ENCODE measurements around the gene TNS2. TPM values are rescaled to one million over a fixed set of nuclear protein-coding genes. Genes with fewer than 3 reads are reported as not detected.
A peak's percentile ranks its signal among the peaks of the same experiment; 100 is the strongest.

The TNS2 gene
- total and polyA plus RNA-seq, 10 of the 15 experiments (the other 5 are each of a cell fraction or from before 2014, with no cell fraction given): 0.03 to 0.72 (median 0.16) TPM; not detected in 4

DNA sequence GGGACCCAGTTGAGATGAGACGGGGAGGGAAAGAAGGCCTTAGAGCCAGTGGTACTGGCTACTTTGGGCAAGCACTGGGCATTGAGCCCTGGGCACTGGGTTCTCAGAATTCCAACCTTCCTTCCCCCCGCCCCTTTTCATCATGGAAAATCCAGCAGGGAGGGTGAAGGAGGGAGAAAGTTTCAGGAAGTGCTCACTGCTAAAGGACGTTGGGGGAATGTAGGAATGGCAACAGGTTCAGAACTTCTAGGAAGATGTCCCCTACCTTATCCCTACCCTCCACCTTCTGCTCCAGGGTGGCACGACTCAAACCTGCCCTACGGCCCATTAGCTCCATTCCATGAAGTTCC is 4.2 kb upstream of the TNS2 start:
- in situ Hi-C loops (cut with MboI): no loop called here
- Histone ChIP-seq H3K4me2 (ENCODE audit: control insufficient read depth, insufficient read depth) (no peak overlapping the region), H3K27me3 (replicated peaks in 1 of 2; ENCODE audit: control insufficient read depth in 2 of 2, insufficient read depth in 2 of 2, low read length in 1 of 2) (no peaks in the 10 kb centered on the region), H3K4me1 (ENCODE audit: control insufficient read depth, insufficient read depth, low read length) (peaks cover 15% of the 10 kb centered on the region), H3K9ac (ENCODE audit: control insufficient read depth, insufficient read depth, low read length) (no peak overlapping the region), H3K36me3 (ENCODE audit: control insufficient read depth in 2 of 2, insufficient read depth in 2 of 2, low read length in 1 of 2) (no peaks in the 10 kb centered on the region; a peak in 1 of 4 replicates), H3K4me3 (no peak overlapping the region), H3K9me3 (replicated peaks; ENCODE audit: control insufficient read depth, insufficient read depth, low read length) (no peaks in the 10 kb centered on the region), H4K20me1 (ENCODE audit: control insufficient read depth, insufficient read depth) (no peaks in the 10 kb centered on the region), H2AFZ (ENCODE audit: control insufficient read depth, low read depth, low read length) (no peak overlapping the region), H3K79me2 (ENCODE audit: control insufficient read depth, insufficient read depth, low read length) (no peaks in the 10 kb centered on the region), H3K27ac (ENCODE audit: control insufficient read depth, insufficient read depth) (no peak overlapping the region)
- TF ChIP-seq, protein P1, sequence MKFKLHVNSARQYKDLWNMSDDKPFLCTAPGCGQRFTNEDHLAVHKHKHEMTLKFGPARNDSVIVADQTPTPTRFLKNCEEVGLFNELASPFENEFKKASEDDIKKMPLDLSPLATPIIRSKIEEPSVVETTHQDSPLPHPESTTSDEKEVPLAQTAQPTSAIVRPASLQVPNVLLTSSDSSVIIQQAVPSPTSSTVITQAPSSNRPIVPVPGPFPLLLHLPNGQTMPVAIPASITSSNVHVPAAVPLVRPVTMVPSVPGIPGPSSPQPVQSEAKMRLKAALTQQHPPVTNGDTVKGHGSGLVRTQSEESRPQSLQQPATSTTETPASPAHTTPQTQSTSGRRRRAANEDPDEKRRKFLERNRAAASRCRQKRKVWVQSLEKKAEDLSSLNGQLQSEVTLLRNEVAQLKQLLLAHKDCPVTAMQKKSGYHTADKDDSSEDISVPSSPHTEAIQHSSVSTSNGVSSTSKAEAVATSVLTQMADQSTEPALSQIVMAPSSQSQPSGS (IDR thresholded peaks at IDR 0.05; ENCODE audit: low read length): no peak
- TF ChIP-seq STAT3 (IDR thresholded peaks at IDR 0.05; ENCODE audit: low read depth, low read length) (no peak), ETV6 (conservative IDR thresholded peaks at IDR 0.05 in 1 of 2, IDR thresholded peaks at IDR 0.05 in 1 of 2; ENCODE audit: borderline replicate concordance in 1 of 2, low read depth in 1 of 2) (no peak)
- no TSS peak for BruUV-seq (replicated peaks)
- SMC1A ChIA-PET (ENCODE audit: uncharacterized antibody, unreplicated experiment): interaction anchor here (1.2 kb wide), 1 partner anchor 9 kb away, joined by 3 read pairs; no protein-coding TSS in a partner anchor
- ATAC-seq: no peak
- 58% methylated on average over 5 of the region's 5 CpGs for WGBS (ENCODE audit: insufficient coverage, insufficient replicate concordance, low lambda C conversion rate, missing lambda C conversion rate)
- RAD21 ChIA-PET (ENCODE audit: unreplicated experiment): no interaction called here
- POLR2A ChIA-PET: no interaction called here
- intact Hi-C loops (cut with micrococcal nuclease; ENCODE audit: unreplicated experiment): no loop called here
- DNase-seq (ENCODE audit: low read depth, low spot score): no peak
- no peak for FAIRE-seq
- CTCF ChIA-PET: interaction anchor here (0.9 to 1.5 kb wide), 4 partner anchors 15 to 57 kb away, joined by 3 to 9 read pairs (median 5); partner anchors contain the start of gene SOAT2

DNA sequence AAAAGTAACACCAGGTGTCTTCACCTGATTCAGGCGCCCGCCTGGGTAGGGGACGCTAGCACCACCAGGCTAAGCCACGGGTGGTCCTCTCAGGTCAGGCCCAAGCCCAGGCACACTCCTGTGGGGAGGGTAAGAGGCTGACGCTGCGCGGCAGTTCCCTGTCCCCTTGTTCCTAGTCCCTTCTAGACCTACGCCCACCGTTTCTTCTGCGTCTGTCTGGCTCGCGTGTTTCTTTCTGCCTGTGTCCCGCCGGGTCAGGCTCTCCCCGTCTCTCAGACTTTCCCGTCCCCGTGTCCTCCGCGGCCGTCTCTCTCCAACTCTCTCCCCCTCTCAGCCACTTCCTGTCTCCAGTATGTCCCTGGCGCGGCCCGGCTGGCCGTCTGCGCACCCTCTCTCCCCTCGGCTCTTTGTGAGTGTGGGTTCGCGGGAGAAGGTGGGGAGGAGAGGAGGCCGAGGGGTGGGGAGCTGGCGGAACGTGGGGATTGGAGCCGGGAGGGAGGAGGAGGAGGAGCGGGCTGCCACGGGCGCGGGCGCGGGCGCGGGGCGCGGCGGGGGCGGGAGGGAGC is 3.1 kb upstream of the TNS2 start:
- no TSS peak for BruUV-seq (replicated peaks)
- RAD21 ChIA-PET (ENCODE audit: unreplicated experiment): interaction anchor here (0.6 to 1.1 kb wide), 2 partner anchors 52 to 394 kb away, joined by 3 read pairs; no protein-coding TSS in a partner anchor
- H3K79me2 ChIP-seq (ENCODE audit: control insufficient read depth, insufficient read depth, low read length): no peaks in the 10 kb centered on the region
- POLR2A ChIA-PET: interaction anchor here (0.9 kb wide), 1 partner anchor 56 kb away, joined by 4 read pairs; no protein-coding TSS in a partner anchor
- H3K36me3 ChIP-seq (ENCODE audit: control insufficient read depth in 2 of 2, insufficient read depth in 2 of 2, low read length in 1 of 2): no peaks in the 10 kb centered on the region; a peak in 1 of 4 replicates
- intact Hi-C loops (cut with micrococcal nuclease; ENCODE audit: unreplicated experiment) (no loop called here), in situ Hi-C loops (cut with MboI) (no loop called here)
- no peaks in the 10 kb centered on the region for H3K9me3 ChIP-seq (replicated peaks; ENCODE audit: control insufficient read depth, insufficient read depth, low read length)
- H3K27me3 ChIP-seq (replicated peaks in 1 of 2; ENCODE audit: control insufficient read depth in 2 of 2, insufficient read depth in 2 of 2, low read length in 1 of 2): no peaks in the 10 kb centered on the region
- peak overlapping the region; percentile 98 for H3K4me2 ChIP-seq (ENCODE audit: control insufficient read depth, insufficient read depth)
- no peak for DNase-seq (ENCODE audit: low read depth, low spot score)
- WGBS (ENCODE audit: insufficient coverage, insufficient replicate concordance, low lambda C conversion rate, missing lambda C conversion rate): 3% methylated on average over 20 of the region's 44 CpGs
- peaks cover 15% of the 10 kb centered on the region for H3K4me1 ChIP-seq (ENCODE audit: control insufficient read depth, insufficient read depth, low read length)
- SMC1A ChIA-PET (ENCODE audit: uncharacterized antibody, unreplicated experiment): interaction anchor here (1.0 to 1.2 kb wide), 2 partner anchors 10 to 56 kb away, joined by 3 read pairs; partner anchors contain the start of gene SOAT2
- no peak overlapping the region for H3K27ac ChIP-seq (ENCODE audit: control insufficient read depth, insufficient read depth)
- H2AFZ ChIP-seq (ENCODE audit: control insufficient read depth, low read depth, low read length): peak overlapping the region; percentile 92
- CTCF ChIA-PET: interaction anchor here (0.9 to 2.0 kb wide), 7 partner anchors 9 to 52 kb away, joined by 3 to 10 read pairs (median 4); partner anchors contain the start of gene EIF4B
- peak; percentile 62 for ATAC-seq
- H3K9ac ChIP-seq (ENCODE audit: control insufficient read depth, insufficient read depth, low read length): peak overlapping the region; percentile 60
- H4K20me1 ChIP-seq (ENCODE audit: control insufficient read depth, insufficient read depth): no peaks in the 10 kb centered on the region; the same call in 1 of the 2 replicates
- H3K4me3 ChIP-seq: peak overlapping the region; percentile 77
- FAIRE-seq: no peak
- no peak for TF ChIP-seq CEBPB (IDR thresholded peaks at IDR 0.05; ENCODE audit: borderline replicate concordance in 1 of 2, low read depth in 2 of 2, low read length in 2 of 2)
- TF ChIP-seq, protein P2, sequence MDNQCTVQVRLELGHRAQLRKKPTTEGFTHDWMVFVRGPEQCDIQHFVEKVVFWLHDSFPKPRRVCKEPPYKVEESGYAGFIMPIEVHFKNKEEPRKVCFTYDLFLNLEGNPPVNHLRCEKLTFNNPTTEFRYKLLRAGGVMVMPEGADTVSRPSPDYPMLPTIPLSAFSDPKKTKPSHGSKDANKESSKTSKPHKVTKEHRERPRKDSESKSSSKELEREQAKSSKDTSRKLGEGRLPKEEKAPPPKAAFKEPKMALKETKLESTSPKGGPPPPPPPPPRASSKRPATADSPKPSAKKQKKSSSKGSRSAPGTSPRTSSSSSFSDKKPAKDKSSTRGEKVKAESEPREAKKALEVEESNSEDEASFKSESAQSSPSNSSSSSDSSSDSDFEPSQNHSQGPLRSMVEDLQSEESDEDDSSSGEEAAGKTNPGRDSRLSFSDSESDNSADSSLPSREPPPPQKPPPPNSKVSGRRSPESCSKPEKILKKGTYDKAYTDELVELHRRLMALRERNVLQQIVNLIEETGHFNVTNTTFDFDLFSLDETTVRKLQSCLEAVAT (IDR thresholded peaks at IDR 0.05): 0 out of 2 replicates have a peak, but pooled peaks have one; percentile 17
- TF ChIP-seq IKZF1 (conservative IDR thresholded peaks at IDR 0.05): peak; percentile 42
- TF ChIP-seq, protein P3, sequence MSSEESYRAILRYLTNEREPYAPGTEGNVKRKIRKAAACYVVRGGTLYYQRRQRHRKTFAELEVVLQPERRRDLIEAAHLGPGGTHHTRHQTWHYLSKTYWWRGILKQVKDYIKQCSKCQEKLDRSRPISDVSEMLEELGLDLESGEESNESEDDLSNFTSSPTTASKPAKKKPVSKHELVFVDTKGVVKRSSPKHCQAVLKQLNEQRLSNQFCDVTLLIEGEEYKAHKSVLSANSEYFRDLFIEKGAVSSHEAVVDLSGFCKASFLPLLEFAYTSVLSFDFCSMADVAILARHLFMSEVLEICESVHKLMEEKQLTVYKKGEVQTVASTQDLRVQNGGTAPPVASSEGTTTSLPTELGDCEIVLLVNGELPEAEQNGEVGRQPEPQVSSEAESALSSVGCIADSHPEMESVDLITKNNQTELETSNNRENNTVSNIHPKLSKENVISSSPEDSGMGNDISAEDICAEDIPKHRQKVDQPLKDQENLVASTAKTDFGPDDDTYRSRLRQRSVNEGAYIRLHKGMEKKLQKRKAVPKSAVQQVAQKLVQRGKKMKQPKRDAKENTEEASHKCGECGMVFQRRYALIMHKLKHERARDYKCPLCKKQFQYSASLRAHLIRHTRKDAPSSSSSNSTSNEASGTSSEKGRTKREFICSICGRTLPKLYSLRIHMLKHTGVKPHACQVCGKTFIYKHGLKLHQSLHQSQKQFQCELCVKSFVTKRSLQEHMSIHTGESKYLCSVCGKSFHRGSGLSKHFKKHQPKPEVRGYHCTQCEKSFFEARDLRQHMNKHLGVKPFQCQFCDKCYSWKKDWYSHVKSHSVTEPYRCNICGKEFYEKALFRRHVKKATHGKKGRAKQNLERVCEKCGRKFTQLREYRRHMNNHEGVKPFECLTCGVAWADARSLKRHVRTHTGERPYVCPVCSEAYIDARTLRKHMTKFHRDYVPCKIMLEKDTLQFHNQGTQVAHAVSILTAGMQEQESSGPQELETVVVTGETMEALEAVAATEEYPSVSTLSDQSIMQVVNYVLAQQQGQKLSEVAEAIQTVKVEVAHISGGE (CRISPR knock-in tag; IDR thresholded peaks at IDR 0.05): no peak
- peak; percentile 58; the same call in 1 of the 2 replicates for TF ChIP-seq GATAD2B (conservative IDR thresholded peaks at IDR 0.05; ENCODE audit: low read depth)

All from GM12878 (cell line).